Prostate gland (tissue), 2 donors: ENCODE data around the gene UPF3A.

Experiments used
- POLR2A ChIP-seq: fragments of 450-650 bp; IDR thresholded peaks from one replicate; pipeline ENCODE4 v1.6.1; 2016; ENCODE audit warnings: antibody characterized with exemption, mild to moderate bottlenecking
- POLR2AphosphoS5 ChIP-seq: sonication (generic); formaldehyde crosslinking; IDR thresholded peaks from one replicate; pipeline ENCODE4 v1.6.1; 2017; ENCODE audit warnings: antibody characterized with exemption
- TF ChIP-seq, protein P1 (sequence below), 4 experiments: fragments of 200-600 bp in 2 of 4; fragments of 450-650 bp in 2 of 4; sonication (generic) in 2 of 4; IDR thresholded peaks; 1 replicate in 3 of 4; 2 replicates in 1 of 4; pipeline ENCODE4 v1.5.1; 2016 to 2019; ENCODE audit warnings: antibody characterized with exemption in 4 of 4, mild to moderate bottlenecking in 2 of 4, moderate library complexity in 2 of 4

GRCh38 chr13:114260814-114261213 is 20.6 kb upstream of the UPF3A start:
- TF ChIP-seq, protein P1, sequence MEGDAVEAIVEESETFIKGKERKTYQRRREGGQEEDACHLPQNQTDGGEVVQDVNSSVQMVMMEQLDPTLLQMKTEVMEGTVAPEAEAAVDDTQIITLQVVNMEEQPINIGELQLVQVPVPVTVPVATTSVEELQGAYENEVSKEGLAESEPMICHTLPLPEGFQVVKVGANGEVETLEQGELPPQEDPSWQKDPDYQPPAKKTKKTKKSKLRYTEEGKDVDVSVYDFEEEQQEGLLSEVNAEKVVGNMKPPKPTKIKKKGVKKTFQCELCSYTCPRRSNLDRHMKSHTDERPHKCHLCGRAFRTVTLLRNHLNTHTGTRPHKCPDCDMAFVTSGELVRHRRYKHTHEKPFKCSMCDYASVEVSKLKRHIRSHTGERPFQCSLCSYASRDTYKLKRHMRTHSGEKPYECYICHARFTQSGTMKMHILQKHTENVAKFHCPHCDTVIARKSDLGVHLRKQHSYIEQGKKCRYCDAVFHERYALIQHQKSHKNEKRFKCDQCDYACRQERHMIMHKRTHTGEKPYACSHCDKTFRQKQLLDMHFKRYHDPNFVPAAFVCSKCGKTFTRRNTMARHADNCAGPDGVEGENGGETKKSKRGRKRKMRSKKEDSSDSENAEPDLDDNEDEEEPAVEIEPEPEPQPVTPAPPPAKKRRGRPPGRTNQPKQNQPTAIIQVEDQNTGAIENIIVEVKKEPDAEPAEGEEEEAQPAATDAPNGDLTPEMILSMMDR (IDR thresholded peaks at IDR 0.05) = no peak
- TF ChIP-seq POLR2AphosphoS5 (no peak), POLR2A (no peak)
